Endothelial cell of umbilical vein (primary cell): ENCODE results near the gene ZER1. TPM values are rescaled to one million over a fixed set of nuclear protein-coding genes. Genes with fewer than 3 reads are reported as not detected.

ENCODE experiments used
- BruUV-seq: library from RNA; stranded (reverse); fragments of 400-500 nt; replicated peaks from 2 replicates; lab custom pipeline; 2021; lab: Mats Ljungman, UMichigan
- CTCF ChIA-PET: fragments of 300-600, 350-600 bp; sonication (Branson Sonifier 250); formaldehyde crosslinking; loops from one replicate; lab custom pipeline; 2021; ENCODE audit warnings: antibody characterized with exemption, inconsistent platforms; lab: Charles Lee
- POLR2A ChIA-PET: fragments of 300-600, 350-600 bp; sonication (Branson Sonifier 250); formaldehyde crosslinking; loops from one replicate; lab custom pipeline; 2021; ENCODE audit warnings: antibody characterized with exemption, inconsistent platforms; lab: Charles Lee
- DNase-seq: peaks from one replicate; pipeline ENCODE4 v3.0.0-alpha.2; 2011; ENCODE audit warnings: low read depth, low spot score
- FAIRE-seq: peaks from 2 replicates; lab custom pipeline; 2011; peaks lifted over from hg19 to GRCh38; lab: Jason Lieb, UNC
- H2AFZ ChIP-seq: 2 replicates; pipeline ENCODE4 v1.6.0; 2012; ENCODE audit warnings: low read depth, low read length, control low read depth, inconsistent platforms
- H3K27ac ChIP-seq: 2 replicates; pipeline ENCODE4 v1.5.1; 2011; ENCODE audit warnings: low read depth, mild to moderate bottlenecking, control low read depth, low read length, moderate library complexity; ENCODE audit not compliant: insufficient read depth
- H3K27me3 ChIP-seq, 2 experiments: 2 replicates each; pipeline versions ENCODE4 v1.6.0 to v1.6.1; 2011; ENCODE audit warnings: low read length in 2 of 2, mixed read lengths in 1 of 2; ENCODE audit not compliant: control insufficient read depth in 2 of 2, insufficient read depth in 2 of 2
- H3K36me3 ChIP-seq, 2 experiments: 2 replicates in 1 of 2; 3 replicates in 1 of 2; pipeline ENCODE4 v1.5.1; 2011; ENCODE audit warnings: low read length in 2 of 2, mild to moderate bottlenecking in 1 of 2, moderate library complexity in 1 of 2; ENCODE audit not compliant: control insufficient read depth in 2 of 2, insufficient read depth in 2 of 2; ENCODE audit errors: extremely low read depth in 1 of 2
- H3K4me1 ChIP-seq: 3 replicates; pipeline ENCODE4 v1.5.1; 2011; ENCODE audit warnings: mild to moderate bottlenecking, low read length; ENCODE audit not compliant: control insufficient read depth, insufficient read depth; ENCODE audit errors: extremely low read depth
- H3K4me2 ChIP-seq: 2 replicates; pipeline ENCODE4 v1.6.1; 2011; ENCODE audit warnings: low read length, control low read depth, mixed read lengths; ENCODE audit not compliant: insufficient read depth
- H3K4me3 ChIP-seq, 3 experiments: fragments of 200-600 bp in 1 of 3; sonication (generic), shearing (Covaris generic) in 1 of 3; replicated peaks in 1 of 3; 2 replicates each; pipeline ENCODE4 v1.5.1; 2011 to 2016; ENCODE audit warnings: control low read depth in 3 of 3, low read length in 3 of 3, mild to moderate bottlenecking in 2 of 3, inconsistent platforms in 1 of 3, low read depth in 1 of 3, moderate library complexity in 1 of 3; ENCODE audit not compliant: insufficient read depth in 1 of 3
- H3K79me2 ChIP-seq: 2 replicates; pipeline ENCODE4 v1.6.0; 2012; ENCODE audit warnings: low read length, inconsistent platforms; ENCODE audit not compliant: control insufficient read depth, insufficient read depth
- H3K9ac ChIP-seq: replicated peaks from 2 replicates; pipeline ENCODE3; 2011; ENCODE audit warnings: low read length, control low read depth; ENCODE audit not compliant: insufficient read depth; ENCODE audit errors: extremely low read depth
- H3K9me1 ChIP-seq: replicated peaks from 3 replicates; pipeline ENCODE4 v1.6.0; 2011; ENCODE audit warnings: mild to moderate bottlenecking, low read length; ENCODE audit not compliant: control insufficient read depth, insufficient read depth; ENCODE audit errors: extremely low read depth
- H3K9me3 ChIP-seq: replicated peaks from 2 replicates; pipeline ENCODE4 v1.5.1; 2012; ENCODE audit warnings: low read length, inconsistent platforms; ENCODE audit not compliant: control insufficient read depth, insufficient read depth
- H4K20me1 ChIP-seq: replicated peaks from 2 replicates; pipeline ENCODE3; 2011; ENCODE audit warnings: mild to moderate bottlenecking, low read length; ENCODE audit not compliant: control insufficient read depth, insufficient read depth; ENCODE audit errors: extremely low read depth
- EZH2 ChIP-seq: IDR thresholded peaks from 2 replicates; pipeline ENCODE4 v1.6.1; 2012; ENCODE audit warnings: borderline replicate concordance, low read depth, mild to moderate bottlenecking, moderate library complexity, low read length, inconsistent platforms; ENCODE audit not compliant: severe bottlenecking
- FOS ChIP-seq: IDR thresholded peaks from 2 replicates; pipeline ENCODE4 v1.6.1; 2011; ENCODE audit warnings: mild to moderate bottlenecking, low read length, moderate library complexity, borderline replicate concordance; ENCODE audit not compliant: insufficient read depth
- GATA2 ChIP-seq: IDR thresholded peaks from 2 replicates; pipeline ENCODE4 v1.7.0; 2011; ENCODE audit warnings: low read depth, mild to moderate bottlenecking, moderate library complexity, mixed read lengths, low read length; ENCODE audit not compliant: insufficient read length, insufficient read depth
- JUN ChIP-seq: IDR thresholded peaks from 2 replicates; pipeline ENCODE4 v1.6.1; 2011; ENCODE audit warnings: borderline replicate concordance, low read depth; ENCODE audit not compliant: insufficient read length, insufficient read depth
- MYC ChIP-seq: IDR thresholded peaks from one replicate; pipeline ENCODE4 v1.6.1; 2011; ENCODE audit warnings: mild to moderate bottlenecking, low read depth, low read length
- POLR2A ChIP-seq: IDR thresholded peaks from 2 replicates; pipeline ENCODE4 v1.6.1; 2012; ENCODE audit warnings: low read depth, mild to moderate bottlenecking, control low read depth, low read length
- POLR2AphosphoS5 ChIP-seq: IDR thresholded peaks from 2 replicates; pipeline ENCODE4 v1.6.1; 2012; ENCODE audit warnings: low read depth, mild to moderate bottlenecking, control low read depth, low read length, moderate library complexity; ENCODE audit not compliant: insufficient read depth
- dilution Hi-C: fragments of 300-500 bp; cut with MboI; formaldehyde crosslinking; loops from one replicate; pipeline ENCODE4 v1.15.0; 2019; ENCODE audit warnings: low sequenced_read_pairs; ENCODE audit not compliant: extremely low pct_ligation_motif_present
- intact Hi-C: fragments of 100-400 bp; cut with micrococcal nuclease; formaldehyde crosslinking; loops from one replicate; pipeline ENCODE4 v1.10.0; 2022
- polyA plus RNA-seq, 4 experiments: library from polyadenylated mRNA; depleted of rRNA in 3 of 4; stranded (reverse) in 3 of 4; unstranded in 1 of 4; fragments of >200 nt; gene quantifications; 2 replicates each; pipeline versions ENCODE4 v1.2.1 to v1.2.3, GENCODE V29; 2011 to 2012; ENCODE audit warnings: missing spikeins in 1 of 4
- total RNA-seq: library from RNA; stranded (reverse); gene quantifications from 2 replicates; pipeline ENCODE4 v1.2.3, GENCODE V29; 2021
- TF ChIP-seq, protein P1 (sequence below), 2 donors: IDR thresholded peaks; 1 replicate in 1 of 2; 2 replicates in 1 of 2; pipeline ENCODE4 v1.5.1; 2011; ENCODE audit warnings: low read length in 2 of 2, mild to moderate bottlenecking in 2 of 2, moderate library complexity in 2 of 2, control low read depth in 1 of 2, inconsistent platforms in 1 of 2, low read depth in 1 of 2; ENCODE audit not compliant: insufficient read depth in 1 of 2; ENCODE audit errors: extremely low read depth in 1 of 2
- TF ChIP-seq, protein P2 (sequence below): IDR thresholded peaks from 2 replicates; pipeline ENCODE4 v1.6.1; 2011; ENCODE audit not compliant: insufficient read depth, insufficient read length

Gene ZER1
- total and polyA plus RNA-seq, 2 donors (not counting 3 experiments of a cell fraction or from before 2014, with no cell fraction given) = 23.0 to 29.9 TPM

DNA sequence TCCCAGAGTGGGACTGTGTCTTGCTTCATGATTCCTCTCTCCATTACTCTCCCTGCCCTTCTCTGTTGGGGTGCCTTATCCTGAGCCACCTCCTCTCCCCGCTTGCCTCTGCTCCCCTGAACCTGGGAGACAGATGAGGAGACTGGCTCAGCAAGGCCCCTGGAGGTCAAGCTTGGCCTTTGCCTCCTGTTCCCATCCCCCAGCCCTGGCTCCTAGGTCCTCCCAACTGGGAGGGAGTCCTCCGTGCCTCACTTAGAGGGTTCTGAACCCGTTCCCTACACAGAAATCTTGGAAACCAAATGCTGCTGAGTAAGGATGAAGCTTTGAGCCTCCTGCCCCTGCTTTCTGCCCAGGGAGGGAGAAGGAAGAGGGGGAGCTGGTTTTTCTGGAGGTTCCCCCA lies 36.8 kb upstream of the ZER1 start:
- H3K9me1 ChIP-seq = no peaks in the 10 kb centered on the region
- H4K20me1 ChIP-seq = no peaks in the 10 kb centered on the region
- DNase-seq = no peak
- H3K36me3 ChIP-seq = peaks cover 6 to 29% of the 10 kb centered on the region in 2 experiments
- TF ChIP-seq EZH2 = no peak
- TF ChIP-seq POLR2A = no peak
- TF ChIP-seq, protein P1, sequence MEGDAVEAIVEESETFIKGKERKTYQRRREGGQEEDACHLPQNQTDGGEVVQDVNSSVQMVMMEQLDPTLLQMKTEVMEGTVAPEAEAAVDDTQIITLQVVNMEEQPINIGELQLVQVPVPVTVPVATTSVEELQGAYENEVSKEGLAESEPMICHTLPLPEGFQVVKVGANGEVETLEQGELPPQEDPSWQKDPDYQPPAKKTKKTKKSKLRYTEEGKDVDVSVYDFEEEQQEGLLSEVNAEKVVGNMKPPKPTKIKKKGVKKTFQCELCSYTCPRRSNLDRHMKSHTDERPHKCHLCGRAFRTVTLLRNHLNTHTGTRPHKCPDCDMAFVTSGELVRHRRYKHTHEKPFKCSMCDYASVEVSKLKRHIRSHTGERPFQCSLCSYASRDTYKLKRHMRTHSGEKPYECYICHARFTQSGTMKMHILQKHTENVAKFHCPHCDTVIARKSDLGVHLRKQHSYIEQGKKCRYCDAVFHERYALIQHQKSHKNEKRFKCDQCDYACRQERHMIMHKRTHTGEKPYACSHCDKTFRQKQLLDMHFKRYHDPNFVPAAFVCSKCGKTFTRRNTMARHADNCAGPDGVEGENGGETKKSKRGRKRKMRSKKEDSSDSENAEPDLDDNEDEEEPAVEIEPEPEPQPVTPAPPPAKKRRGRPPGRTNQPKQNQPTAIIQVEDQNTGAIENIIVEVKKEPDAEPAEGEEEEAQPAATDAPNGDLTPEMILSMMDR (IDR thresholded peaks at IDR 0.05; ENCODE audit: extremely low read depth in 1 of 2, insufficient read depth in 1 of 2, low read depth in 1 of 2, low read length in 2 of 2) = no peak
- TF ChIP-seq GATA2 = no peak
- no peak for TF ChIP-seq JUN
- TF ChIP-seq FOS = no peak
- TF ChIP-seq, protein P2, sequence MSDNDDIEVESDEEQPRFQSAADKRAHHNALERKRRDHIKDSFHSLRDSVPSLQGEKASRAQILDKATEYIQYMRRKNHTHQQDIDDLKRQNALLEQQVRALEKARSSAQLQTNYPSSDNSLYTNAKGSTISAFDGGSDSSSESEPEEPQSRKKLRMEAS = no peak
- no peak for TF ChIP-seq MYC
- TF ChIP-seq POLR2AphosphoS5 = no peak
- ChIA-PET CTCF (interaction anchor here (2.1 kb wide), 1 partner anchor 10 kb away, joined by 13 read pairs; the partner anchor contains the start of gene ENDOG), POLR2A (no interaction called here)
- no peak overlapping the region for H2AFZ ChIP-seq
- H3K9ac ChIP-seq = no peak overlapping the region
- dilution Hi-C loops = no loop called here
- H3K79me2 ChIP-seq = no peaks in the 10 kb centered on the region
- H3K4me2 ChIP-seq = no peak overlapping the region
- no peaks in the 10 kb centered on the region for H3K27me3 ChIP-seq
- no peak overlapping the region for H3K4me3 ChIP-seq
- intact Hi-C loops = no loop called here
- BruUV-seq = no TSS peak
- H3K27ac ChIP-seq = no peak overlapping the region
- no peaks in the 10 kb centered on the region for H3K4me1 ChIP-seq
- no peak for FAIRE-seq
- H3K9me3 ChIP-seq = no peaks in the 10 kb centered on the region
